Stimulated activated CD4-positive, alpha-beta T cell treated with anti-CD3 and anti-CD28 coated beads, TNF-alpha, amount 100 ng/mL, for 4 hours (primary cell): ENCODE measurements around the gene FSCN2.

Experiments used
- DNase-seq, 3 experiments: peaks; one replicate each; pipeline ENCODE4 v3.0.0-alpha.2; 2020; ENCODE audit warnings: low read depth in 3 of 3

Gene FSCN2

GRCh38 chr17:81539961-81540675 lies 11.9 kb downstream of the FSCN2 start:
- DNase-seq: no peak

GRCh38 chr17:81540676-81541027 lies 12.5 kb downstream of the FSCN2 start:
- no peak for DNase-seq

GRCh38 chr17:81541123-81541522 lies 12.9 kb downstream of the FSCN2 start:
- DNase-seq: no peak

- no peak for DNase-seq
Observed at GRCh38 chr17:81542431-81543338, 14.5 kb downstream of the FSCN2 start.

GRCh38 chr17:81543339-81543675 lies 15.1 kb downstream of the FSCN2 start:
- DNase-seq: no peak

- no peak for DNase-seq
Observed at GRCh38 chr17:81543756-81544155, 15.6 kb downstream of the FSCN2 start.

- DNase-seq: no peak
Observed at GRCh38 chr17:81544281-81544974, 16.3 kb downstream of the FSCN2 start.

- no peak for DNase-seq
Observed at GRCh38 chr17:81545160-81545949, 17.2 kb downstream of the FSCN2 start.

- no peak for DNase-seq
Observed at GRCh38 chr17:81546906-81547613, 18.9 kb downstream of the FSCN2 start.

GRCh38 chr17:81547614-81547982 lies 19.4 kb downstream of the FSCN2 start:
- no peak for DNase-seq

GRCh38 chr17:81549031-81549557 lies 20.9 kb downstream of the FSCN2 start:
- DNase-seq: no peak

- no peak for DNase-seq
Observed at GRCh38 chr17:81549826-81550225, 21.6 kb downstream of the FSCN2 start.

- no peak for DNase-seq
Observed at GRCh38 chr17:81550285-81550684, 22.1 kb downstream of the FSCN2 start.

- DNase-seq: no peak
Observed at GRCh38 chr17:81550830-81551457, 22.8 kb downstream of the FSCN2 start.

GRCh38 chr17:81551458-81552243 lies 23.5 kb downstream of the FSCN2 start:
- no peak for DNase-seq

- peak; percentile 58 to 75 (median 75) for DNase-seq
Observed at GRCh38 chr17:81552244-81553017, 24.3 kb downstream of the FSCN2 start, which contains the start of gene FAAP100. Gene FAAP100 (minus strand): TSS chr17:81552353. CDS start chr17:81552330, 23 bp downstream.

GRCh38 chr17:81553018-81553615 lies 24.9 kb downstream of the FSCN2 start:
- peak; percentile 46 to 65 (median 63) for DNase-seq

- no peak for DNase-seq
Observed at GRCh38 chr17:81553616-81554181, 25.5 kb downstream of the FSCN2 start.
